Fibroblast of skin of right quadriceps (primary cell): ENCODE measurements around the gene MYCBP2.

Experiments used
- DNase-seq: peaks from one replicate; pipeline ENCODE4 v3.0.0-alpha.2; 2013

Gene MYCBP2

GRCh38 chr13:77190349-77190958 lies 136.4 kb downstream of the MYCBP2 start:
- DNase-seq: no peak

GRCh38 chr13:77185721-77186120 lies 141.2 kb downstream of the MYCBP2 start:
- no peak for DNase-seq

GRCh38 chr13:77184455-77184854 lies 142.4 kb downstream of the MYCBP2 start:
- DNase-seq: no peak

- no peak for DNase-seq
These were observed 146.9 kb downstream of the MYCBP2 start for GRCh38 chr13:77180011-77180410.

GRCh38 chr13:77177646-77178045 lies 149.2 kb downstream of the MYCBP2 start:
- no peak for DNase-seq

- DNase-seq: peak; percentile 43
These were observed 150.5 kb downstream of the MYCBP2 start for GRCh38 chr13:77176350-77176749.

GRCh38 chr13:77172650-77173049 lies 154.2 kb downstream of the MYCBP2 start:
- DNase-seq: no peak

GRCh38 chr13:77171451-77171850 lies 155.4 kb downstream of the MYCBP2 start:
- no peak for DNase-seq

GRCh38 chr13:77168237-77168636 lies 158.7 kb downstream of the MYCBP2 start:
- DNase-seq: no peak

- no peak for DNase-seq
These were observed 176.2 kb downstream of the MYCBP2 start for GRCh38 chr13:77150651-77151050.

GRCh38 chr13:77143431-77143830 lies 183.5 kb downstream of the MYCBP2 start:
- DNase-seq: no peak

- DNase-seq: peak; percentile 10
These were observed 187.6 kb downstream of the MYCBP2 start for GRCh38 chr13:77139306-77139705.

GRCh38 chr13:77138813-77139212 lies 188.1 kb downstream of the MYCBP2 start:
- DNase-seq: peak; percentile 0

- peak; percentile 60 for DNase-seq
These were observed 189.9 kb downstream of the MYCBP2 start for GRCh38 chr13:77136902-77137420.

- no peak for DNase-seq
These were observed 202.5 kb downstream of the MYCBP2 start for GRCh38 chr13:77124423-77124822.

- no peak for DNase-seq
These were observed 208.8 kb downstream of the MYCBP2 start for GRCh38 chr13:77118134-77118533.

GRCh38 chr13:77114271-77114670 lies 212.6 kb downstream of the MYCBP2 start:
- no peak for DNase-seq

GRCh38 chr13:77113496-77113895 lies 213.4 kb downstream of the MYCBP2 start:
- DNase-seq: no peak

GRCh38 chr13:77105051-77105450 lies 221.8 kb downstream of the MYCBP2 start:
- no peak for DNase-seq

- no peak for DNase-seq
These were observed 227.5 kb downstream of the MYCBP2 start for GRCh38 chr13:77099415-77099814.

- no peak for DNase-seq
These were observed 231.6 kb downstream of the MYCBP2 start for GRCh38 chr13:77095288-77095687.

GRCh38 chr13:77094773-77095172 lies 232.1 kb downstream of the MYCBP2 start:
- no peak for DNase-seq

GRCh38 chr13:77093735-77094134 lies 233.2 kb downstream of the MYCBP2 start:
- no peak for DNase-seq

- DNase-seq: no peak
These were observed 242.1 kb downstream of the MYCBP2 start for GRCh38 chr13:77084755-77085154.

GRCh38 chr13:77079902-77080413 lies 246.9 kb downstream of the MYCBP2 start:
- no peak for DNase-seq
